Gastroesophageal sphincter (tissue), 4 donors: ENCODE data around the gene LINC01488. TPM values are rescaled to one million over a fixed set of nuclear protein-coding genes. Genes with fewer than 3 reads are reported as not detected.

ENCODE experiments used
- ATAC-seq: fragments of 150-250 bp; one replicate; pipeline ENCODE4 v1.9.1; 2016; ENCODE audit warnings: mild to moderate bottlenecking, moderate library complexity
- H3K27ac ChIP-seq, 4 donors: fragments of 200-600 bp; sonication (generic) in 3 of 4; 1 replicate in 3 of 4; 2 replicates in 1 of 4; pipeline ENCODE4 v1.5.1; 2016 to 2019
- H3K27me3 ChIP-seq: fragments of 200-600 bp; sonication (generic); one replicate; pipeline ENCODE4 v1.5.1; 2019
- H3K36me3 ChIP-seq, 2 donors: fragments of 200-600 bp; sonication (generic); one replicate each; pipeline ENCODE4 v1.5.1; 2019; ENCODE audit warnings: control low read depth in 1 of 2
- H3K4me1 ChIP-seq, 3 donors: fragments of 200-600 bp; sonication (generic); 1 replicate in 2 of 3; 2 replicates in 1 of 3; pipeline ENCODE4 v1.5.1; 2016 to 2019; ENCODE audit warnings: control low read depth in 2 of 3
- H3K4me3 ChIP-seq, 2 donors: fragments of 200-600 bp; sonication (generic); one replicate each; pipeline ENCODE4 v1.5.1; 2019; ENCODE audit warnings: mild to moderate bottlenecking in 1 of 2, moderate library complexity in 1 of 2
- H3K9me3 ChIP-seq, 3 donors: fragments of 200-600 bp; sonication (generic); one replicate each; pipeline ENCODE4 v1.5.1; 2017 to 2019; ENCODE audit warnings: control low read depth in 2 of 3
- EP300 ChIP-seq: sonication (generic); formaldehyde crosslinking; IDR thresholded peaks from one replicate; pipeline ENCODE4 v1.6.1; 2017; ENCODE audit warnings: antibody characterized with exemption, mild to moderate bottlenecking
- POLR2A ChIP-seq, 2 donors: fragments of 450-650 bp; IDR thresholded peaks; one replicate each; pipeline ENCODE4 v1.6.1; 2017; ENCODE audit warnings: antibody characterized with exemption in 2 of 2, mild to moderate bottlenecking in 2 of 2, moderate library complexity in 1 of 2
- POLR2AphosphoS5 ChIP-seq: sonication (generic); formaldehyde crosslinking; IDR thresholded peaks from one replicate; pipeline ENCODE4 v1.6.1; 2017; ENCODE audit warnings: antibody characterized with exemption
- WGBS, 2 donors: methylation state at CpG; one replicate each; pipeline ENCODE4 v1.1.5; 2018; ENCODE audit warnings: low coverage in 1 of 2; 5-methylcytosine and 5-hydroxymethylcytosine counted together
- total RNA-seq, 4 donors: library from RNA; depleted of rRNA; stranded (reverse); fragments of >200 nt; gene quantifications; one replicate each; pipeline ENCODE4 v1.1.0, GENCODE V29; 2016
- TF ChIP-seq, protein P1 (sequence below), 4 experiments: fragments of 200-600 bp in 2 of 4; fragments of 450-650 bp in 2 of 4; sonication (generic) in 1 of 4; IDR thresholded peaks; one replicate each; pipeline ENCODE4 v1.5.1; 2017 to 2019; ENCODE audit warnings: antibody characterized with exemption in 4 of 4, mild to moderate bottlenecking in 2 of 4, moderate library complexity in 2 of 4

The LINC01488 gene
- total RNA-seq, 4 donors from 2014 or later: not detected

DNA sequence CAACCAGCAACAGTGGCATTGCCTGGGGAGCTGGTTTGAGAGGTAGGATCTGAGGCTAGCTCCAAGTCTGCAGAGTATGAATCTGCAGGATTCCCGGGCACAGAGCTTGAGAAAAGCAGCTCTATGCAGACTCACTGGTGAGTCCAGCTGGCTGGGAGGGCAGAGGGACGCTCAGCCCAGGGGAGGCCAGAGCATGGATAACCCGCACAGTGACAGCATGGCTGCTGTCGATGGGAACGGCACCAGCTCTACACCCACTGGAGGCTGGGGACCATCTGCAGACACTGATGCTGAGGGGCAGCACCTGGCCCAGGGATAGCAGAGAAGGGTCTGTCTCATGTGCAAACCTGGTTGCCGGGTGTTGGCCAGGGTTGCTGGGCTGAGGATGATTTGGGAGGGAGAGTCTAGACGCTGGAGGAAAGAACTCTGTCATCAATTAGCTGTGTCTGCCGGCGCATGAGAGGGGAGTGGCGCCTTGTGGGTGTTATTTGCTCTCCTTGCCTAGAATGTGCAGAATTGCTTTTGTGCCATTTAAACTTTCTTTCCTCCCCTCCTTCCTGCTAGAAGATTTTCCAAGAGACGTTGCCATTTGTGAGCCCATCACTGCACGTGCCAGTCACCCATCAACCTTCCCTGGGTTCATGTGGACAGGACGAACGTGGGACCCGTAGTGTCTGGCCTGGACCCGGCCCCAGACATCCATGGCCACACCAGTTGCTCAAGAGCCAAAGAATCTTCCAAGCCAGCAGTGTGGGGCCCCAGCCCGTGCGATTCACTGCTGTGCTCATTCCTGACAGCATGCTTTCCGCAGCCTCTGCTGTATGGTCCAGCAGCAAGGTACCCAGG is 19.1 kb upstream of the LINC01488 start:
- H3K27me3 ChIP-seq: no peaks in the 10 kb centered on the region
- H3K4me3 ChIP-seq: no peak overlapping the region
- peaks cover 0 to 22% (median 0%) of the 10 kb centered on the region in 3 donors for H3K9me3 ChIP-seq
- no peaks in the 10 kb centered on the region for H3K36me3 ChIP-seq
- peak; percentile 37 for ATAC-seq
- TF ChIP-seq, protein P1, sequence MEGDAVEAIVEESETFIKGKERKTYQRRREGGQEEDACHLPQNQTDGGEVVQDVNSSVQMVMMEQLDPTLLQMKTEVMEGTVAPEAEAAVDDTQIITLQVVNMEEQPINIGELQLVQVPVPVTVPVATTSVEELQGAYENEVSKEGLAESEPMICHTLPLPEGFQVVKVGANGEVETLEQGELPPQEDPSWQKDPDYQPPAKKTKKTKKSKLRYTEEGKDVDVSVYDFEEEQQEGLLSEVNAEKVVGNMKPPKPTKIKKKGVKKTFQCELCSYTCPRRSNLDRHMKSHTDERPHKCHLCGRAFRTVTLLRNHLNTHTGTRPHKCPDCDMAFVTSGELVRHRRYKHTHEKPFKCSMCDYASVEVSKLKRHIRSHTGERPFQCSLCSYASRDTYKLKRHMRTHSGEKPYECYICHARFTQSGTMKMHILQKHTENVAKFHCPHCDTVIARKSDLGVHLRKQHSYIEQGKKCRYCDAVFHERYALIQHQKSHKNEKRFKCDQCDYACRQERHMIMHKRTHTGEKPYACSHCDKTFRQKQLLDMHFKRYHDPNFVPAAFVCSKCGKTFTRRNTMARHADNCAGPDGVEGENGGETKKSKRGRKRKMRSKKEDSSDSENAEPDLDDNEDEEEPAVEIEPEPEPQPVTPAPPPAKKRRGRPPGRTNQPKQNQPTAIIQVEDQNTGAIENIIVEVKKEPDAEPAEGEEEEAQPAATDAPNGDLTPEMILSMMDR (IDR thresholded peaks at IDR 0.05): no peak
- TF ChIP-seq POLR2AphosphoS5 (no peak), POLR2A (IDR thresholded peaks at IDR 0.05) (no peak), EP300 (no peak)
- peak overlapping the region in 1 of 4 donors; percentile 22 for H3K27ac ChIP-seq
- WGBS, 2 donors: 38 to 78% methylated on average over 8 of the region's 19 CpGs
- peaks cover 0 to 25% (median 14%) of the 10 kb centered on the region in 3 donors for H3K4me1 ChIP-seq

DNA sequence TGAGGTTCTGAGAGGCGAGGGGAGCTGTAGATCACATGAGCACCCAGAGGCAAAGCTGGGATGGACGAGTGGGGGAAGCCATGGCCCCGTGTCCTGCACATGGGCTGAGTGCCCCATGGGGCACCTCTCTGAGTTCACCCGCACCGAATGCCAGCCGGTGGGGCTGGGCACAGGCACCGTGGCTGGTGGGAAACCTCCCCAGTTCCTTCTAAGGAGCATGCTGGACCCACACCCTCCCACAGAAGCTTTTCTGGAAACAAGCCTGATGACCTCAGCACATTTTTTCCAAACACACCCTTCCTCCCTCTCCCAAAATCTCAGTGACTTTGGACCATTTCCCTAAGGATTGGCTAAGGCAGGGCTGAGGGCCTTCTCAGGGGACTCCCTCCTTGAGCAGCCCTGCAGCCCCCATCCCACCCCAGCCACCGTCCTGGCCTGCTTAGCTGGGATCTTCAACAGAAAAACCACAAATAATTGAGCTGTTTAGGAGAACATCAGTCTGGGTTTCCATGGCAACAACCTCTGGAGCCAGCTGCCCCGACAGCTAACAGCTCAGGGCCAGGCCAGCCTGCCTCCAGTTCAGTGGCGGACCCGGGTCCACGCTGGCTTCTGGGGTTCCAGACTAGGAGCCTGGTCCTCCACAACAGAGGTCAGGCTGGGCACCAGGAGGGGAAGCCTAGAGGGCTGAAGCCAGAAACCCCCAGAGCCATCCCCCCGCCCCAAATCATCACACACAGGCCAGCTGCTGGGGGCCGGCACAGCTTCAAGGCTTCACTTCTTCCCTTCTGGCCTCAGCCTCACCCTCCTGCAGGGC is 18.1 kb upstream of the LINC01488 start:
- Histone ChIP-seq H3K27me3 (no peaks in the 10 kb centered on the region), H3K4me1 (peaks cover 0 to 25% (median 14%) of the 10 kb centered on the region in 3 donors), H3K9me3 (peaks cover 0 to 17% (median 0%) of the 10 kb centered on the region in 3 donors), H3K4me3 (no peak overlapping the region), H3K27ac (peak overlapping the region in 3 of 4 donors; percentile 22 to 47 (median 40)), H3K36me3 (no peaks in the 10 kb centered on the region)
- no peak for TF ChIP-seq POLR2AphosphoS5
- TF ChIP-seq, protein P1 (IDR thresholded peaks at IDR 0.05): no peak
- no peak for TF ChIP-seq EP300
- TF ChIP-seq POLR2A (IDR thresholded peaks at IDR 0.05): no peak
- WGBS, 2 donors: 19% methylated on average over 5 of the region's 14 CpGs; no CpG with 5 or more reads in 1 of the 2 donors
- ATAC-seq: peak; percentile 71

DNA sequence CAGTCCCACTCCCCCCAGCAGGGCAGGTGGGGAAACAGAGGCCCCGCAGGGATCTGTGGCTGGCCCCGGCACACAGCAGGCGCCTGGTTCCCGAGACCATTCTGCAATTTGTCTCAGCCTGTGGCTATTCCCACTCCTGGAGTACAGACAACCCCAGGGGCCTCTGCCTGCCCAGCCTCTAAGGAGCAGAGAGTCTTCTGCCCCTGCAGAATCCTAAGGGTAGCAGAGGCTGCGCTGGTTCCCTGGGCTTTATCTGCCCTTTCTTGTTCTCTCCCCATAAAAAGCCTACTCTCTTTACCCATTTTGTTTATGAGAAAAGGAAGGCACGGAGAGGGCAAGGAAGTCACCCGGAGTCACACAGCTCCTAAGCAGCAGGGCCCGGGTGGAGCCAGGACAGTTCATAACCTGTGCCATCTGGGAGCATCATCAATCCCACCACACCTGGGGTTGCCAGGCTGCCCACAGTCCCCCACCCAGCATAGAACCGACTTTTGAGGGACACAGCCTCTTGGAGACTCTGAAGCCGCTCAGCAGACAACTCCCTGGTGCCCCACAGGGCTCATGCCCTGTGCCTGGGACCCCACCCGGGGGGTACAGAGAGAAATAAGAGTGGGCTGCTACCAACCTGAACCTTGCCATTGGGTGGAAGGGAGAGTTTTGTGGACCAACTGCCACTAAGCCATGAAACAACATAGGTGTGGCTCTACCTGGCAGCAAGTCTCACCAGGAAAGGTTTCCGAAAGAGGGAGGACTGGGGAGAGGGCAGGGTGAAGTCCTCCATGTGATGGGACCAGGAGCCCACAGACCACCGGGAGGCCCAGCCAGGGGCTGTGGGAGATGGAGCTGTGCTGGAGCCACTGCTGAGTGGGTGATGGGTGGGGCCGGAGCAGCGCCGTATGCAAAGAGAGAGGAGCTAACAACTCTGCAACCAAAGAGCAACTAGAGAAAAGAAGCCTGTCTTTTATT is 17.2 kb upstream of the LINC01488 start:
- no peak overlapping the region for H3K4me3 ChIP-seq
- no peaks in the 10 kb centered on the region for H3K36me3 ChIP-seq
- H3K27me3 ChIP-seq: no peaks in the 10 kb centered on the region
- WGBS, 2 donors: 69 to 73% methylated on average over 6 to 8 of the region's 16 CpGs
- ATAC-seq: no peak
- H3K9me3 ChIP-seq: peaks cover 0 to 17% (median 0%) of the 10 kb centered on the region in 3 donors
- H3K4me1 ChIP-seq: peaks cover 0 to 25% (median 14%) of the 10 kb centered on the region in 3 donors
- TF ChIP-seq EP300 (no peak), POLR2AphosphoS5 (no peak), POLR2A (IDR thresholded peaks at IDR 0.05) (no peak)
- H3K27ac ChIP-seq: peak overlapping the region in 2 of 4 donors; percentile 22 to 40

DNA sequence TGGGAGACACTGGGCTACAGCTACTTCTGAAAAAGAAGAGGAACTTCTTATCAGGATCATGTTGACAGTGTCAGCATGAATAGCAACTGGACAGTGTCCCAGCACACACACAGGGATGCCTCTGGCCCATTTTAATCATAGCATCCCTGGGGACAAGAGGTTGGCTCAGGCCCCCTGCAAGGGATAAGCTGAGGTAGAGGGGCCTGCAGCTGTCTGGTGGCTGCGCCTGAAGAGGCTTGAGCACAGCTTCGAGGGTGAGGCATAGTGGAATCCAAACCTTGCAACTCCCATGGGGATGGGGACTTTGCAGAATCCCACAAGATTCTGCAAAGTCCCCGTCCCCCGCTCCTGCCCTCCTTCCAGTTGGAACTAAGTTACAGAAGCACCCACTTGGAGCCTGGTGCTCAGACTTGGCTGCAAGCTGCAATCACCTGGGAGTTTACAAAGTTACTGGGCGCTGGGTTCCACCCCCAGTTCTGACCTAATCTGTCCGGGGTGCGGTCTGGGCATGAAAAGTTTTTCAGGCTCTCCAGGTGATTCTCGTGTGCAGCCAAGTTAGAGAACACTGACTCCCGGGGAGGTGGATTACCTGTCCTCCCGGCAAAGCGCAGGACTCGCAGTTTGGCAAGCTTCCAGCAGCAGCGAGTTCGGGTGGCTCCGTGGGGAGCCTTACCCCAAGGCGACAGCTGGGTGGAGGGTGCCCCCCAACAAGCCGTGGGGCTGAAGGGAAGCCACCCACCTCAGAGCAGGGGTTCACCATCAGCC is 16.0 kb upstream of the LINC01488 start:
- no peak for ATAC-seq
- Histone ChIP-seq H3K27me3 (no peaks in the 10 kb centered on the region), H3K27ac (no peak overlapping the region), H3K9me3 (peaks cover 0 to 13% (median 0%) of the 10 kb centered on the region in 3 donors), H3K36me3 (no peaks in the 10 kb centered on the region), H3K4me1 (peaks cover 0 to 25% (median 14%) of the 10 kb centered on the region in 3 donors), H3K4me3 (no peak overlapping the region)
- TF ChIP-seq EP300 (no peak), POLR2A (IDR thresholded peaks at IDR 0.05) (no peak), POLR2AphosphoS5 (no peak)
- TF ChIP-seq, protein P1 (IDR thresholded peaks at IDR 0.05): no peak
- WGBS, 2 donors: no CpG with 5 or more reads among the region's 17 CpGs
